ENCODE measurements around the gene TOM1L2. TPM values are rescaled to one million over a fixed set of nuclear protein-coding genes. Genes with fewer than 3 reads are reported as not detected.

Gene TOM1L2
- total RNA-seq, 1 donor from 2014 or later, result 100 TPM

DNA sequence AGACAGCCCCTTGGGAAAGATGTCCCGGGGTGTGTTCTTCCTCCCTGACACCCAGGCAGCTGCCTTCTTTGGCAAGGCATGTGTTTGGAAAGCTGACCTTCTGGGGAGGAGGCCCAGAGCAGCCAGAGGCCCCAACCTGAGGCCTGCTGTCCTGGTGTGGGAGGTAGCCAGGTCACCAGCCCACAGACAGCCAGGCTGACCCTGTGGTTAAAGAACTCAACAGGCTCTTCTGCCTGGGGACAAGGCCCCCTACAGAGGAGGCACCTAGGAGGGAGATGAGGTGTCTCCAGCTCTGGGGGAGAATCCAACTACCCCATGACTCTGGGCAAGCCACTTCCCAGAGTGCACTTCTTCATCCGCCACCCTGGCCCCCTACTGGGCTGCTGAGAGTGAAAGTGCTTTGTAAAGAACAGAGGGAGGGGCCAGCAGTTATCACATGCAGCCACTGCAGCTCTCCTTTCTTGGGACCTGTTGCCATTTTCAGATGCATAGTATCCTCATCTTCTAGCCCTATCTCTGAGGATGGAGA lies 122.3 kb downstream of the TOM1L2 start:
- DNase-seq (ENCODE audit: low read depth), result peak; percentile 66

DNA sequence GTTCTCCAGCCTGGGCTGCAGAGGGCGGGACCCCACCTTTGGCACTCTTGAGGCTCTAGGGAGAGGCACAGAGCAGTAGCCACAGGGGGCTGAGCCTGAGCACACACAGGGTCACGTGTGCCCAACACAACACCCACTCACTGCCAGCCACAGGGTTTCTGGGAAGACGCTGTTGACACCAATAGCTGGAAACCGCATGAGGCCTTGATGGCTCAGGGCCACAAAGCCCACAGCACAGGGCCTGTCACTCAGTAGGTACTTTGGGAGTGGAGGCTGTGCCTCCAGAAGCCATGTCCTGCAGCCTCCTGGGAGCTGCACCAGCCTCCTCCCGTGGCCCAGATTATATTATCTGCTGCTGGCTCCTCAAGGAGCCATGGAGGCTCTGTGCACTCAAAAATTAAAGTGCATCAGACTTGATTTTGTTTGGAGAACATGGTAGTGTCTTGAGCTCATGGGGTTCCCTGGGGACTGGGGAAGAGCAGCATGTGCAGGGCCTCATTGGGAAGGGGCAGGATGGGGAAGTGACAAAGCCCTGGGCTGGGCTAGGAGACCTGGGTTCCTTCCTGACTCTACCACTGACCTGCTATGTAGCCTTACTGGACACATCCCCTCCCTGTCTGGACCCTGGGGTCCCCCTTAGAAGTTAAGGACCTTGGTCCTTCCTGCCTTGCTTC lies 122.9 kb downstream of the TOM1L2 start:
- peak; percentile 93 for DNase-seq (ENCODE audit: low read depth)

DNA sequence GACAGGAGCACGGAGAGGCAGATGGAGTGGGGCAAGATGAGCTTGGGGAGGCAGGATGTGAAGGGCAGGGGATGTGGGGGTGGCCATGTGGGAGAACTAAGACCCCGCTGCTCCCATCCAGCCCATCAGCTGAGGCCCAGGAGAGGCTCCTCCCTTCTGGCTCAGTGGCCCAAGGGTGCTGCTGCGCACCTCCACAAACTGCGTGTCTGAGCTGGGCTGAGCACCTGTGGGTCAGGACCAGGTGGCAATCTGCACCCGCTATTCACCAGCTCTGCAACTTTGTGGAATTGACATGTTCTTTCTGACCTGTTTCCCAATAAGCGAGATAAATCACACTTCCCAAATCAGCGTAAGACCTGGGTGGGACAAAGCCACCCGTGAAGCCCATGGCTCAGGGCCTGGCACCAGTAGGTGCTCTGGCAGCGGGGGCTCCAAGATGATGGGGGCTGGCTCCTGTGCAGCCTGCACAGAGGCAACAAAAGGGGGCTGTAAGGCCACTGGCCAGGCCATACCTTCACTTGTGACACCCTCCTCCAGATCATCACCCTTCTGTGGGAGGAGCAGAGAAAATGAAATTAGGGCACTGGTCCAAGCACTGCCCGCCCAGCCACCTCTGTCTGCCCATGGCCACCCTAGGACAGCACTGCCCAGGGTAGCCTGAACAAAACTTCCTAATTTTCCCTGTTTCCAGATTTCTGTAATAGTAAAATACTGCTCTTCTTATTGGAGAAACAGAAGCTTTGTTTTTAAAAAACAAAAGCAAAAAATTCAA lies 123.7 kb downstream of the TOM1L2 start:
- DNase-seq (ENCODE audit: low read depth), result no peak

GRCh38 chr17:17847726-17848125 lies 124.5 kb downstream of the TOM1L2 start:
- DNase-seq (ENCODE audit: low read depth), result no peak

DNA sequence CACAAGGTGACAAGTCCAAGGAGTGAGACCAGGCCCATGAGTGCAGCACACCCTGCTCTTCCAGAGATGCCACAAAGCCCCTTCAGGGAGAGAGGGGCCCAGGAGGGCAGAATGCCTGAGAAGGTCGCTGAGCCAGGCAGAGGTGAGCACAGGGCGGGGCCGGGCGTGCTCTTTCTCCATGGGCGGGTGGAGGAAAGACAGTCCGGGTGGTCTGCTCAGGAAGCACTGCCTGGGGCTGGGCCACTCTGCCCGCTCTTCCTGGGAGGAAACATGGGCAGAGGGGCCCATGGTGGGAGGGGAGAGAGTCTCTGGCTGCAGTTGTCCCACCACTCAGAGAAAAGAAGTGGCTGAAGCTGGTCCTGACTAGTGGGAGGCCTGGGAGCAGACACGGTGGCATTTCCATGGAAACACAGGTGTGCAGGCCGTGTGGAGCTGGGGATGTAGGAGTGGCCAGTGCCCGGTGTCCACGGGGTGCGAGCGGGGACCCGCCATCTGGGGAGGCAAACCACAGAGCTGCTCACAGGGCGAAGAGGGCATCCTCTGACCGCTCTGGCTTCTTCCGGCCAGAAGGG lies 125.0 kb downstream of the TOM1L2 start:
- DNase-seq (ENCODE audit: low read depth), result no peak

GRCh38 chr17:17846645-17847044 lies 125.6 kb downstream of the TOM1L2 start:
- DNase-seq (ENCODE audit: low read depth), result no peak

- DNase-seq (ENCODE audit: low read depth), result no peak
Observed at GRCh38 chr17:17846003-17846402, 126.2 kb downstream of the TOM1L2 start.

- no peak for DNase-seq (ENCODE audit: low read depth)
Observed at GRCh38 chr17:17845046-17845775, 127.0 kb downstream of the TOM1L2 start.

- DNase-seq (ENCODE audit: low read depth), result no peak
Observed at GRCh38 chr17:17844500-17844899, 127.7 kb downstream of the TOM1L2 start.

- DNase-seq (ENCODE audit: low read depth), result no peak
Observed at GRCh38 chr17:17844079-17844478, 128.1 kb downstream of the TOM1L2 start.

DNA sequence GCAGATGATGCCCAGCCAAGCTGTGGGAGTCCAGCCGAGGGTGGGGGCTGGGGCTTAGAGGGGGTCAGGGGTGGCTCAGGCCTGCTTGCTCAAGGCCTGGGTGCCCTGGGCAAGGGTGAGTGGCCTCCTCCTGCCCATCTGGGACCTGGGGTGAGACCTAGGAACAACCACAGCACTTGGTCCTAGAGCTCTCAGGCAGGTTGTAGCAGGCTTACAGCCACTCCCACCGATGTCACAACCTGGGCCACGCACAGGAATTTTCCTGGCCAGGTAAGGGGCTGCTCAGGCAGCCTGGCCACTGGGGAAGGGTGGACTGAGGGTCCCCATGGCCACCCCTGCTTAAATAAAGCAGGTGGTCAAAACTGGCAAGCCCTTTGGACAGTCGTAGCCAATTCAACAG lies 129.1 kb downstream of the TOM1L2 start:
- no peak for DNase-seq (ENCODE audit: low read depth)

- DNase-seq (ENCODE audit: low read depth), result no peak
Observed at GRCh38 chr17:17842111-17842876, 129.9 kb downstream of the TOM1L2 start.

GRCh38 chr17:17841601-17842025 lies 130.6 kb downstream of the TOM1L2 start:
- DNase-seq (ENCODE audit: low read depth), result peak; percentile 56

DNA sequence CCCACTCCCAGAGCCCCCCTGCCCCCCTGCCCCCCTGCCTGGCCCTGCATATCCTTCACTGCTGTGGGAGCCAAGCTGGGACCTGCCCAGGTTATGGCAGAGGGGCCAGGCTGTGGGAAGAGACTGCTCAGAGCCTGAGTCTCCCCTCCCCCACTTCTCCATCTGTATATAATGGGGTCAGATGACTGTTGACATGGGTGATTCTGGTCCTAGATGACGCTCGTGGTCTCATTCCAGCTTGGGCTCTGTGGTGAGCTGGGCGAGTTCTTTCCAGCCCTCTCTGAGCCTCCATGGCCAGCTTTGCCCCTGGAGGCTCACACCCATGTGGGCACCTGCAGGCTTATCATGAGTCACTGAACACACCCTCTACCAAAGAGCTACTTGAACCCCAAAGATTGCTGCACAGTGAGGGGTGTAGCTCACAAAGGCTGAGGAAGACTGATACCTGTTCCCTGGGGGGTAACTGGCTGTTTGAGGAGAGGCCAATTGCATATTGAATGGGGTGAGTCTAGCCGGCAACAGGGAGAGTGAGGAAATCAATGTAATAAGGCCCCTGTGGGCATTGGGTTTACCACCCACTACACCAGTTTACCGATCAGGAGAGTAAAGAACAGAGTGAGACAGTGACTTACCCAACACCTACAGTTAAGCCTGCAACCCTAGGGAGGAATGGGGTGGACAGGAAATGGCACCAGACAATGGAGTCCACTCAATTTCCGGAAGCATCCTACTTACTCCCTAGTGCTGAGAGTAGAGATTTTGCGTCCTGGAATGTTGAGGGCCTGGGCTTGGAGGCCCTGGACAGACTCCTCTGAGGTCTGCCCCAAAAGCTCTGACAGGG lies 131.2 kb downstream of the TOM1L2 start:
- DNase-seq (ENCODE audit: low read depth), result peak; percentile 88

GRCh38 chr17:17839791-17840707 lies 132.2 kb downstream of the TOM1L2 start:
- peak; percentile 98 for DNase-seq (ENCODE audit: low read depth)

GRCh38 chr17:17837966-17838962 lies 133.9 kb downstream of the TOM1L2 start:
- DNase-seq (ENCODE audit: low read depth), result peak; percentile 93

DNA sequence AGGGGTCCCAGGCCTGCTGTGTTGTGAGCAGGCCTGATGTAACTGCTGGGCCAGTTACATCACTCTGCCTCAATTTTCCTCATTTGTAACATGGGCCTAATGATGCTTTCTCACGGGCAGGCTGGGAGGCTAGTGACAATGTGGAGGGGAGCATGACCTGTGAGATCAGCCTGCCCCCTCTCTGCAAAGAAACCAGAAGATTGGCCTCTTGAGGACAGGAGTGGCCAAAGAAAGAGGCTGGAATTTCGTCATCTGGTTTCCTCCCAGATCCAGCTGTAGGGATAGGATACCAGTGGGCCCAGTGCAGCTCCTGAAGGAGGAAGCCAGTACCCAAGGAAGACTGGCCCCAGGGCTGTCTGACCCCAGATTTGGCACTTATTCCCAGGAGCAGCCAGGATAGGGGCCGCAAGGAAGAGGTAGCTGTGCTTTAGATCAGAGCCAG lies 134.8 kb downstream of the TOM1L2 start:
- DNase-seq (ENCODE audit: low read depth), result peak; percentile 85
